GM13977 (cell line): ENCODE results near the gene A3GALT2.

Experiments used
- DNase-seq: peaks from one replicate; pipeline ENCODE4 v3.0.0; 2012; ENCODE audit warnings: low spot score
- CTCF ChIP-seq: IDR thresholded peaks from 2 replicates; pipeline ENCODE4 v1.5.1; 2012; ENCODE audit warnings: mild to moderate bottlenecking, control low read depth; ENCODE audit not compliant: insufficient read depth; ENCODE audit errors: extremely low read depth, missing control alignments
- in situ Hi-C: fragments of 300-500 bp; cut with MboI; formaldehyde crosslinking; loops from one replicate; pipeline ENCODE4 v1.12.0; 2022; ENCODE audit warnings: low sequenced_read_pairs, low pct_unique_long_range_greater_than_20kb, mixed read lengths, inconsistent platforms; ENCODE audit not compliant: unreplicated experiment

The A3GALT2 gene

DNA sequence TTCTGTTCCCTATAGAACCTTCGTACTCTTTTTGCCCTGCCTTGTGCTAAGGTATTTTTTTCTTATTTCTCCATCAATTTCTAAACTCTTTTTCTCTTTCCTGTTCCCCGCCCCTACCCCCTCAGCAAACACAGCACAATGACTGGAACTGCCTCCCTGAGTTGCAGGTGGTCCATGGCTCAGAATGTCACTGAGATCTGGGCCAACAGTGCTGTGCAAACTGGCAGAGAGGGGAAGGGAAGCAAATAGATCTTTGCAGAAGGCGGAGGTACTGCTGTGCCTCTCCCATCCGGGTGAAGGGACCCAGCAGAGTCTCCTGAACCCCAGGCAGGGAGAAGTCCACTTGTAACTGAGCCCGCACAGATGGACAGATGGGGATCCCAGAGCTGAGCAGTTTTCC, 32.6 kb upstream of the A3GALT2 start:
- no peak for TF ChIP-seq CTCF
- no peak for DNase-seq
- in situ Hi-C loops, result no loop called here

GRCh38 chr1:33351281-33351660, 30.4 kb upstream of the A3GALT2 start:
- in situ Hi-C loops, result no loop called here
- DNase-seq, result no peak
- no peak for TF ChIP-seq CTCF

DNA sequence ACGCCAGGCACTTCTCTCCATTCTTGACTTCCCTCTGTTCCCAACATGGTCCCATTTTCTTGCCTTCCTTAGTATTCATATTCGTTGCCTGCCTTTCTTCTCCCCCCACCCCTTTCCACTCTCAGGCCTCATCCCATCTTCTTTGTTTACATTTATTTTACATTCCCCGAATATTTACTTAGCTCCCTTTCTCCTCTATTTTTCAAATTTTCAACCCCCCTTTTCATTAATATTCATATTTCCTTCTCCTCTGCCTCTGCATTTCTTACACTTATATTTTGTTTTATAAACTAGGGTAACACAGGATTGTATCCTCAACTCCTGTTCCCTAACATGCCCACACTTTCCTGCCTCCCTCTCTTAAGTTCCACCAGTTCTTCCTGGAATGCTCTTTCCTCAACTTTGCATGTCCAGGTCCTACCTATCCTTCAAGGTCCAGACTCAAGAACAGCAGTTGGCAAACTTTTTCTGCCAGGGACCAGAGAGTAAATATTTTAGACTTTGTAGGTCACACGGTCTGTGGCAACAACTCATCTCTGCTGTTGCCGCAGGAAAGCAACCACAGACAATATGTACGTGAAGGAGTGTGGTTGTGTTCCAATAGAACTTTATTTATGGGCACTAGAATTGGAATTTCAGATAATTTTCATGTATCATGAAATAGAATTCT, 29.8 kb upstream of the A3GALT2 start:
- TF ChIP-seq CTCF, result no peak
- in situ Hi-C loops, result no loop called here
- no peak for DNase-seq

DNA sequence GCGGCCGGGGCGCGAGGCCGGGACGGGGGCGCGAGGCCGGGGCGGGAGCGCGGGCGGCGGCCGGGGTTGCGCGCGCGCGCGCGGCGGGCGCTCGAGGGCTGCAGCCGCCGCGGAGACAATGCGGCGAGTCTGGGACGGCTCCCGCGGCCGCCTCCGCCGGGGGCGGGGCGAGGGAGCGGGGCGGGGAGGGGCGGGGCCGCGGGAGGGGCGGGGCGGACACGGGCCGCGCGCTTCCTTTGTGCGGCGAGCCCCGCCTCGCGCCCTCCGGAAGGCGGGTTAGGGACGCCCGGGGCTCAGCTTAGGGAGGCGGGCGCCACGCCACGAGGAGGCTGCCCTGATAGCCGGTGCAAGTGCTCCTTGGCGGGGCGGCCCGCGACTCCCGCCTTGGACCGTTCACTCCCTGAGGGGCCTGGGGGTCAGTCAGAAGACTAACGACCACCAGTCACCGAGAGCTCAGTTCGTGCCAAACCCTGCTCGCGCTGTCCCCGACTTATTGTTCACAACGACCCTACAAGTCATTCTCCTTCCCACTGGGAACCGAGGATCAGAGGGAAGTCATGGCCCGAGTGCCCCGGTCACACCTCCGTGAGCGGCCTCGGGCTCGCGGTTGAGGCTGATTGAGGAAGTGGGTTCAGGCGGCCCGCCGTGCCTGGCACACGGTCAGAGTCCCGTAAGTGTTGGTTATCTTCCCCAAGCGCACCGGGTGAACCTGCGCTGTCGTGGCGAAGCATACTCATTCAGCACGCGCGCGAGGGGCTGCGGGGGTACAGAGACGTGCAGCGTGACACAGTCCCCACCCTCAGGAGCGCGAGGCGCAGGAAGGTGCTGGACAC, 29.1 kb upstream of the A3GALT2 start:
- no peak for TF ChIP-seq CTCF
- in situ Hi-C loops, result no loop called here
- peak; percentile 98 for DNase-seq

DNA sequence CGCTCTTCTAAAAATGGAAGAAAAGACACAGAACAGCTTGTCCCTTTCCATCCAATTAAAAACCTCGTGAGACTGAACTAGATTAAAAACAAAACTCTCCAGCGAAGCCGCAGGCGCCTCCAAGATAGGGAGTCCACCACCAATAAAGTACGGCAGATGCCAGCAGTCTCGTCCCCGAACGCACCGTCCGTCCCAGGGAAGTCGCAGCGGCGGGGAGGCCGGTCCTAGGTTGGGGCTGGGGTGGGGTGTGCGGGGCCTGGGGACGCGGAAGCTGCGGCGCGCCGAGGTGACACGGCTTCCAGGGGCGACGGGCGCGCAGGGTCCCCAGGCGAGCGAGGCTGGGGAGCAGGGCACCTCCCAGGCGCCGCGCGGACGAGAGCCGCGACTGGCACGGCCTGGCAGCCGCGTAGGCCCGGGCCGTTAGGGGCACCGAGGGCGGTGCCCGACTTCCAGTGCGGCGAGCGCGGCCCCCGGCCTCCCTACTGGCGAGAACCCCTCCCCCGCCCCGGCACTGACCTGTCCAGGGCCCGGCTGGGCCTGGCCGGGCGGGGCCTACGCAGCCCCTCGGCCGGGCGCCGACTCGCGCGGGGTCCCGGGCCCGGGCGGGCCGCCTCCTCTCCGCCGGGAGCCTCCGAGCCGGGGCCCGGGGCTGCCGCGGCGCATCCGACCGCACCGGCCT, 28.3 kb upstream of the A3GALT2 start:
- in situ Hi-C loops, result no loop called here
- TF ChIP-seq CTCF, result no peak
- DNase-seq, result peak; percentile 66

GRCh38 chr1:33348676-33349080, 27.8 kb upstream of the A3GALT2 start:
- no peak for TF ChIP-seq CTCF
- DNase-seq, result no peak
- in situ Hi-C loops, result no loop called here
